ENCODE results near the gene TP53I11.
A peak's percentile ranks its signal among the peaks of the same experiment; 100 is the strongest.

The TP53I11 gene

GRCh38 chr11:44903518-44903917 is 47.2 kb downstream of the TP53I11 start:
- Mint-ChIP-seq H3K9me3 (peaks cover 13% of the 10 kb centered on the region), H3K27ac (no peak overlapping the region), H3K36me3 (ENCODE audit: low read depth) (peaks cover 13% of the 10 kb centered on the region), H3K27me3 (ENCODE audit: low read depth, poor library complexity) (peaks cover 22% of the 10 kb centered on the region), H3K4me1 (peaks cover 8% of the 10 kb centered on the region), H3K4me3 (no peak overlapping the region)
- no peak for DNase-seq
- TF ChIP-seq CTCF (IDR thresholded peaks at IDR 0.05) = no peak

GRCh38 chr11:44903035-44903434 is 47.6 kb downstream of the TP53I11 start:
- Mint-ChIP-seq H3K4me3 (no peak overlapping the region), H3K36me3 (ENCODE audit: low read depth) (peaks cover 18% of the 10 kb centered on the region), H3K27me3 (ENCODE audit: low read depth, poor library complexity) (peaks cover 19% of the 10 kb centered on the region), H3K9me3 (peaks cover 17% of the 10 kb centered on the region), H3K27ac (peak overlapping the region; percentile 4), H3K4me1 (peaks cover 5% of the 10 kb centered on the region)
- TF ChIP-seq CTCF (IDR thresholded peaks at IDR 0.05) = no peak
- no peak for DNase-seq

GRCh38 chr11:44901786-44902185 is 48.9 kb downstream of the TP53I11 start:
- TF ChIP-seq CTCF (IDR thresholded peaks at IDR 0.05) = no peak
- no peak for DNase-seq
- Mint-ChIP-seq H3K27ac (no peak overlapping the region), H3K4me3 (no peak overlapping the region), H3K9me3 (peaks cover 18% of the 10 kb centered on the region), H3K27me3 (ENCODE audit: low read depth, poor library complexity) (peaks cover 19% of the 10 kb centered on the region), H3K4me1 (peaks cover 4% of the 10 kb centered on the region), H3K36me3 (ENCODE audit: low read depth) (peaks cover 23% of the 10 kb centered on the region)

- no peak for DNase-seq
- peaks cover 18% of the 10 kb centered on the region for H3K9me3 Mint-ChIP-seq
- peaks cover 4% of the 10 kb centered on the region for H3K4me1 Mint-ChIP-seq
- no peak overlapping the region for H3K27ac Mint-ChIP-seq
- no peak for TF ChIP-seq CTCF (IDR thresholded peaks at IDR 0.05)
- peaks cover 23% of the 10 kb centered on the region for H3K36me3 Mint-ChIP-seq (ENCODE audit: low read depth)
- no peak overlapping the region for H3K4me3 Mint-ChIP-seq
- peaks cover 20% of the 10 kb centered on the region for H3K27me3 Mint-ChIP-seq (ENCODE audit: low read depth, poor library complexity)
These were observed 49.5 kb downstream of the TP53I11 start for GRCh38 chr11:44901120-44901633.

GRCh38 chr11:44899959-44900358 is 50.7 kb downstream of the TP53I11 start:
- Mint-ChIP-seq H3K4me1 (peaks cover 4% of the 10 kb centered on the region), H3K4me3 (no peak overlapping the region), H3K9me3 (peaks cover 18% of the 10 kb centered on the region), H3K36me3 (ENCODE audit: low read depth) (peaks cover 23% of the 10 kb centered on the region), H3K27me3 (ENCODE audit: low read depth, poor library complexity) (peaks cover 19% of the 10 kb centered on the region), H3K27ac (no peak overlapping the region)
- no peak for TF ChIP-seq CTCF (IDR thresholded peaks at IDR 0.05)
- peak; percentile 41 for DNase-seq

GRCh38 chr11:44893846-44894617 is 56.7 kb downstream of the TP53I11 start:
- Mint-ChIP-seq H3K27ac (peak overlapping the region; percentile 51), H3K27me3 (ENCODE audit: low read depth, poor library complexity) (peaks cover 16% of the 10 kb centered on the region), H3K36me3 (ENCODE audit: low read depth) (peaks cover 15% of the 10 kb centered on the region), H3K9me3 (peaks cover 11% of the 10 kb centered on the region), H3K4me3 (no peak overlapping the region), H3K4me1 (peaks cover 34% of the 10 kb centered on the region)
- DNase-seq = peak; percentile 86
- peak; percentile 97 for TF ChIP-seq CTCF (IDR thresholded peaks at IDR 0.05)

Measured in nephron progenitor cell (in vitro differentiated cells).